IPS DF 4.7 (cell line): ENCODE measurements around the gene TTBK2.
"Not testable (repeated sequence)": the region's sequence is repeated elsewhere in the genome, so short reads cannot be mapped to it uniquely, and the experiment has no call there.

ENCODE experiments used
- DNase-seq: peaks from one replicate; pipeline ENCODE4 v3.0.0-alpha.2; 2013; ENCODE audit warnings: low spot score; ENCODE audit errors: extremely low read depth

TTBK2 gene

DNA sequence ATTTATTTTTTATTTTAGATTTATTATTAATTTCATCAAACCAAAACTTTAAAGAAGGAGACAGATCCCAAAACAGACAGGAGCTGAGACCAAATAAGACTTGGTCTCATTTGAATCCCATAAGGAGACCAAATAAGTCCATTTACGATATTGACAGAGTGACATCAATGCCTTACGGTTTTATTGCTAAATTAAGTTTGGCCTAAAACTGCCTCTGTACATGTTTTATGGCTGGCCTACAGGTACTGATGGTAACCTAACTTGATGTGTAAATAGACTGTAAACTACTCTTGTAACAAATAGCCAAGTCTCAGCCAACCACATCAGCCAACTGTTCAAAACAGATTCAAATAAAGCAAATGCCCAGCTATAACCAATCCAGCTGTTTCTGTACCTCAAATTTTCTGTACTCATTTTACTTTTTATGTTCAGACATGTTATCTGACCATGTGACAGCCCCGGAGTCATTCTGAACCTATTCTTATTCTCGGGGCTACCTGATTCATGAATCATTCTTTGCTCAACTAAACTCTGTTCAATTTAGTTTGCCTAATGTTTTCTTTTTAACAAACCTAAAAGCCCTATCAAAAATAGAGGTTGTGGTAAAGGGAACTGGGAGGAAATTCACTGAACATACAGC lies 94.2 kb downstream of the TTBK2 start:
- no peak for DNase-seq

DNA sequence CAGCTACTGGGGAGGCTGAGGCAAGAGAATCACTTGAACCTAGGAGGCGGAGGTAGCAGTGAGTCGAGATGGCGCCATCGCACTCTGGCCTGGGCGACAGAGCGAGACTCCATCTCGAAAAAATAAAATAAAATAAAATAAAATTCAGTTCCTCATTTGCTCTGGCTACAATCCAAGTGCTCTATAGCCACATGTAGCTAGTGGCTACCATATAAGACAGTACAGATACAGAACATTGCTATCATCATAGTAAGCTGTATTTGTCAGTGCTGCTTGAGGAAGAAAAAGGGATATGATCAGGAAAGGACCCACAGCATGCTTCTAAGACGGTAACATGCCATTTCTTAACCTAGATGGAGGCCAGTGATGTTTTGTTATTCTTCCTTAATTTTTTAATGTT lies 95.0 kb downstream of the TTBK2 start:
- no peak for DNase-seq

- no peak for DNase-seq
Measured at GRCh38 chr15:42820811-42821210, 99.8 kb downstream of the TTBK2 start.

DNA sequence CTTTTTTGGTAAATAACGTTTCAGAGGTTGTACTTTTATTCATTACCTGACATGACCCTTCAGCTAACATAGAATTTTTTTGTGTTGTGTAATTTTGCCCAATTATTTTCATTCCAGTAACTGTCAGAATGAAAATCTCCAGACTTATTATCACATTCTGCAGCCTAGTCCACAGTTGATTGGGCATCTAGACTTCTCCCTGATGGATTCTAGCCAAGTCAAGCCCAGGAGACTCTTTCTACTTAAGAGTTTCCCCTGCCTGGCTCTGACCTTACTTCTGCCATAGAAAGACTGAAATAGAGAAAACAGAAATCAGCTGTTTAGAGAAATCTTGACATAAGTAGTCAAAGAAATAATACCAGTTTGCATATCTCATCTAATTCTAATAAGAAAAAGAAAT lies 100.8 kb downstream of the TTBK2 start:
- no peak for DNase-seq

DNA sequence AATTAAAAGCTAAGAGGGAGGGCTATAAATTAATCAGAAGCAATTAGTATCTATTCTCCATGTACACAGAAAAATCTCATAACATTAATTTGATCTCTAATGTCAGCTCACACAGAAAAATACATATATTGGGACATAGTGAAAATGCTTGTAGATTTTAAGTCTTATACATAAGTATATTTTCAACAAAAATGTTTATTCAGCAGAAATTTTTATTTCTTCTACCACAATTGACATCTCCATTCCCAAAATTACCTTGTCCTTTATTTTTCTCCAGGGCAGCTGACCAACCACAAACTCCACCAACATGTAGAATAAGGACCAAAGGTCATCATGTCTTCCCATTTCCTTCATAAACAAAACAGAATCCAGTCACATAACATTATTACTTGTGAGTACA lies 109.1 kb downstream of the TTBK2 start:
- no peak for DNase-seq

GRCh38 chr15:42808913-42809312 lies 111.7 kb downstream of the TTBK2 start:
- no peak for DNase-seq

GRCh38 chr15:42805266-42805665 lies 115.3 kb downstream of the TTBK2 start:
- no peak for DNase-seq

- no peak for DNase-seq
Measured at GRCh38 chr15:42804739-42805138, 115.8 kb downstream of the TTBK2 start.

DNA sequence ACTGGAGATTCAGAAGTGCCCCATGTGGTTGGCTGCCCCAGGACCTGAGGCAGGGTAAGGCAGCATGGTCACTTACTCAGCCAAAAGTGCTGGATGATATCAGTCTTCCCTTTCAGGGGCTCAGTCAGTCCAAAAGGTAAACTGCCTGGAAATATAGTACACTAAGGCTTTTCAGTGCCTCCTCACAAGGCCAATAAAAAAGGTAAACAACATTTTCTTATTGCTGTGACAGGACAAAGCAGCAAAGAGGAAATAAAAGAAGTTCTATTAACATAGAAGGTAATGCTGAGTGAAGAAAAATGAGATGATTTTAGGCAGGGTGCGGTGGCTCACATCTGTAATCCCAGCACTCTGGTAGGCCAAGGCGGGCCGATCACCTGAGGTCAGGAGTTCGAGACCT lies 117.1 kb downstream of the TTBK2 start:
- DNase-seq = no peak

DNA sequence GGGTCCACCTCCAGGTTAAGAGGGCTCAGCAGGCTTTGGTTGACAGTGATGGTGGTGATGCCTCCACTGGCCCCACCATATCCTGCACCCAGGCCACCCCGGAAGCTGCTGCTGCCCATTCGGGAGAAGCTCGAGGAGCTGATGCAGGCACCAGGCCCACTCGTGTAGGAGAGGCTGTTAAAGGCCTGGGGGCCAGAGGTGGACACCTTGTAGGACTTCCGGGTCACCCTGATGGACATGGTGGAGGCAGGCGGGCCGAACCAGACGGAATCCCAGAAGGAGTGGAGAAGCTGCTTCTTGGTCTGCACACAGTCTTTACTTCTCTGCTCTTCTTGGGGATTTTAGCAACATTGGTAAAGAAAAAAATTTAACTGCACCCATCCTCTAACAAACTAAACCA lies 118.4 kb downstream of the TTBK2 start:
- DNase-seq = no peak

DNA sequence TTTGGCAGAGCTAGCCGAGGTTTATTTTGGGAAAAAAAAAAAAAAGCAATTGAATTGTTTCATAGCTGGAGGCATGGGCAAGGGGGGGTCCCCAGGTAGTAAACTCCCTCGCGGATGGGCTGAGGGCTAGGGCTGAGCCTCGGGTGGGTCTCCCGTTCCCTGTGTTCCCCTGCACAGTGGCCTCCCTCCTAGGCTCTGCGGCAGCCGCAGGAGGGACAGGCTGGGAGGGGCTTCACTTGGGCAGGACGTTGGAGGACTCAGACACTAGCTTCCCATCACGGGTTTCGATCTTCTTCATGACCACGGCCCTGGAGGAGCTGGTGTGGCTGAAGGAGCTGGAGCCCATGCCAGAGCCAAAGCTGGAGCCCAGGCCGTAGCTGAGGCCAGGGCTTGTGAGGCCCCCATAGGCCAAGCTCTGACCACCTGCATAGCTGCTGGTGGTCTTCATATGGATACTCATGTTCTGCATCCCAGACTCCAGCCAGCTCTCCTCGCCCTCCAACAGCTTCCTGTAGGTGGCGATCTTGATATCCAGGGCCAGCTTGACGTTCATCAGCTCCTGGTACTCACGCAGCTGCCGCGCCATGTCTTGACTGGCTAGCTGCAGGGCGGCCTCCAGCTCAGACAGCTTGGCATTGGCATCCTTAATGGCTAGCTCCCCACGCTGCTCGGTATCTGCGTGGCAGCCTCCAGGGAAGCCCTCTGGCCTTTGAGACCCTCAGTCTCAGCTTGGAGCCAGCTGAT lies 119.7 kb downstream of the TTBK2 start:
- peak; percentile 25 for DNase-seq

GRCh38 chr15:42798802-42799201 lies 121.8 kb downstream of the TTBK2 start:
- DNase-seq = no peak

DNA sequence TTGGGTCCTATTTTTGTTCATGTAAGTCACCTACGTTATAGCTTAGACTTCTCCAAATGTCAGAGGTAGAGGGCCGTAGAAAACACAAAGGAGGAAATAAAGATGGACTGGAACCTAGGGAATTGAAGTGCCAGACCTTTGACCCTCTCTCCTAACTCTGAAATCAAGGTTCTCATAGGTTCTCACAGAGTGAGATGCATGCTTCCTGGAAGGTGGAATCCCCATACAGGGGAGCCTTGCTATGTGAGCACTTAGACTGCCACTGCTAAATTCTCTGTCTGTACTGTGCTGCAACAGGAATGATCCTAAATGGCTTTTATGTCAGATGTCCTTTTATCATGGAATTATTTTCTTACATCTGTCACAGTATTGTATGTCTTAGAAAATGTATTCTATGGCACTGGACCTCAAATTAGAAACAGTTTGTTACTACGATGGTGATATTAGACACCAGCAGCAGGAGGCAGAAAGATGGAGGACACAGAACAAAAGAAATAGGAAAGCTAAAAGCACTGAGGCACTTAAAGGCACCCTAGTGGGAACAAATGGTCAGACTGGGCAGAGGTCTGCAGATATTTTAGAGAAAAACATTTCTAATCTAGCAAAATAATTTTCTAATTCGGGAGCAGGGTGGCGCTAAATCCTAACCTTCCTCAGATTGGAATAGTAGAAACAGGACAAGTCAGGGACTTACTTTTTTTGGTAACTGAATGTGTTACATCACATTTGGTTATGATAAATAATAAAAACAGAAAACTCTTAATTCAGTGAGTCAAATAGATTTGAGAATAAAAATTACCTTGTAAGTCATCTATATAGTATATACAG lies 123.4 kb downstream of the TTBK2 start:
- no peak for DNase-seq

DNA sequence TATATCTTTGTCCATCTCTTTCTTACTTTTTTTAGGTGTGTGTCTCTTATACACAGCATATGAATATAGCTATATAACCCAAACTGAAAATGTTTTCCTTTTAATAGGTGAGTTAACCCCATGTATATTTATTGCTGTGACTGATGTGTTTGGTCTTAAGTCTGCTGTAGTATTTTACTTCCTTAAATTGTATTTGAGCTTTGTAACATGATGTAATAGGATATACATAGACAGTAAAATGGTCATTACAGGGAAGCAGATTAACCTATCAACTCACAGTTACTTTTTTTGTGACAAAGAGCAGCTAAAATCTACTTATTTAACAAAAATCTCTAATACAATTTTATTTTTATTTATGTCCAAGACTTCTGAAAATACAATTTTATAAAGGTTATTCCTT lies 131.9 kb downstream of the TTBK2 start:
- DNase-seq = no peak

DNA sequence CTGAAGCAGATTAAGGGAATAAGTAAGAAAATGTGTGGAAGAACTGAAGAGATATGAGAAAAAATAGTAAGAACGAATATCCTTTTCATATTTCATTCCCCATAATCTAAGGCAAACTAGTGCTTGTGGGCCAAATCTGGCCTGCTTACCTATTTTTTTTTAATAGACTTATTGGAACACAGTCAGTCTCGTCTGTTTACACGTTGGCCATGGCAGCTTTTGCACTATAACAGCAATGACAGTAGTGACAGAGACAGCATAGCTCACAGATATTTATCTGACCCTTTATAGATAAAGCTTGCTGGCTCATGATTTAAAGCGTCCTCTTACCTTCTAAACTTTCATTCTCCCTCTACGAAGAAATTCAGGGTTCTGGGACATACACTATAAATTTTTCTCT lies 133.6 kb downstream of the TTBK2 start:
- no peak for DNase-seq

DNA sequence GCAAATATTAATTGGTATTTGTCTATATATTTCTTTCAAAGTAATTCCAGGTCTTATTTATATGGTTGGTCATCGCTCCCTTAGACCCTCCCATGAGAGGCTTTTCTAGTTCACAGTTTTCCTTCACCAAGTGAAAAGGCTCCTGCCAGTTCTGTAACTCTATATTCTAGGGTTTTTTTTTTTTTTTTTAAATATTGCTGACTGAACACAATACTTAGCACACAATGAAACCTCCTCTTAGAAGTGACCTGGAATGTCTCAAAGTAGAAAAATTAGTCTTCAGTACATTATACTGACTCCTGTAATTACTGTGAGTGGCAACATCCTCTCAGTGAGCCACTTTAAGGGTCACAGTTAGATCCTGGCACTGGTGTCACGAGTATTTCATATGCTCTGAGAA lies 135.0 kb downstream of the TTBK2 start:
- DNase-seq = no peak

- no peak for DNase-seq
Measured at GRCh38 chr15:42784705-42785104, 135.9 kb downstream of the TTBK2 start.

GRCh38 chr15:42782716-42783115 lies 137.9 kb downstream of the TTBK2 start:
- DNase-seq = no peak

- DNase-seq = no peak
Measured at GRCh38 chr15:42775416-42775815, 145.2 kb downstream of the TTBK2 start.

DNA sequence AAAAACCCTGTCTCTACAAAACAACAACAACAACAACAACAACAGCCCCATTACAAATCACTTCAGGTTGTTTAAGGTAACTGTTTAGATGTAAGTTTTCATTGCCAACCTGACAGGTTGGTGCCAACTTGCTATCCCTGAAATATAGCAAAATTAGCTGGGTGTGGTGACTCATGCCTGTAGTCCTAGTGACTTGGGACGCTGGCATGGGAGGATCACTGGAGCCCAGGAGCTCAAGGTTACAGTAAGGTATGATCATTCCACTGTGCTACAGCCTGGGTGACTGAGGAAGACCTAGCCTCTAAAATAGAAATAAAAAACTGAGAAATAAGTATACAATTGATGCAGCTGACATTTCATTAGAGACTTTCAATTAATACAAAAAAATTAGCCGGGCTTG lies 147.7 kb downstream of the TTBK2 start:
- DNase-seq = no peak

- DNase-seq = no peak
Measured at GRCh38 chr15:42772144-42772543, 148.4 kb downstream of the TTBK2 start.

DNA sequence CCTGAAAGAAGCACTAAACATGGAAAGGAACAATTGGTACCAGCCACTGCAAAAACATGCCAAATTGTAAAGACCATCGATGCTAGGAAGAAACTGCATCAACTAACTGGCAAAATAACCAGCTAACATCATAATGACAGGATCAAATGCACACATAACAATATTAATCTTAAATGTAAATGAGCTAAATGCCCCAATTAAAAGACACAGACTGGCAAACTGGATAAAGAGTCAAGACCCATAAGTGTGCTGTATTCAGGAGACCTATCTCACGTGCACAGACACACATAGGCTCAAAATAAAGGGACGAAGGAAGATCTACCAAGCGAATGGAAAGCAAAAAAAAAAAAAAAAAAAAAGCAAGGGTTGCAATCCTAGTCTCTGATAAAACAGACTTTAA lies 154.5 kb downstream of the TTBK2 start:
- DNase-seq = not testable (repeated sequence)
